Measurements from ENCODE around the gene NUDT14.

The NUDT14 gene

DNA sequence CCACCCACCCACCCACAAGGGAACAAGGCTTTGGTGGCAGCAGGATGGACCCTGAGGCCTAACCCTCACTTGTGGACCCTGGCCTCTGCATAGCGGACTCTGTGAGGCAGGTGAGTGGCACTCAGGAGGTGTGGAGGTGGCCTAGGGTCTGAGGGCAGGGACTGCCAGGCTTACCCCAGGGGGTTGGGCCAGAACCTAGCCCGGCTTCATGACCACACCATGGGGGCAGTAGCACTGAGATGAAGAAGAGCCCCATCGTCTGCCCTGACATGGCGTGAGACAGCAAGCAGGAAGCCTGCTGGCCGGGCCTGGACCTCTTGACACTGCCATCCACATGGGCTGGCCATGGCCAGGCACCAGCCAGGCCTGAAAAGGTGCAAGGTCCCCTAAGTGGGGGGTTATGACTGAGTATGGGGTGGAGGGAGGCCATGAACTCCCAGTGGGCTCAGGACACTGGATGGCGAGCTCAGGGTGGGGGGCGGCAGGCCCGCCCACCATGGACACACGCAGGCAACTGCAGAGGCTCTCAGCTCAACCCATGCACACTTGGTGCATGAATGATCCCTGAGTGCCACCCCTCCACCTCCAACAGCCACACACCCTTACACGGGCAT, 41.8 kb downstream of the NUDT14 start:
- H3K9me3 Mint-ChIP-seq: peaks cover 6% of the 10 kb centered on the region
- TF ChIP-seq, protein P1, sequence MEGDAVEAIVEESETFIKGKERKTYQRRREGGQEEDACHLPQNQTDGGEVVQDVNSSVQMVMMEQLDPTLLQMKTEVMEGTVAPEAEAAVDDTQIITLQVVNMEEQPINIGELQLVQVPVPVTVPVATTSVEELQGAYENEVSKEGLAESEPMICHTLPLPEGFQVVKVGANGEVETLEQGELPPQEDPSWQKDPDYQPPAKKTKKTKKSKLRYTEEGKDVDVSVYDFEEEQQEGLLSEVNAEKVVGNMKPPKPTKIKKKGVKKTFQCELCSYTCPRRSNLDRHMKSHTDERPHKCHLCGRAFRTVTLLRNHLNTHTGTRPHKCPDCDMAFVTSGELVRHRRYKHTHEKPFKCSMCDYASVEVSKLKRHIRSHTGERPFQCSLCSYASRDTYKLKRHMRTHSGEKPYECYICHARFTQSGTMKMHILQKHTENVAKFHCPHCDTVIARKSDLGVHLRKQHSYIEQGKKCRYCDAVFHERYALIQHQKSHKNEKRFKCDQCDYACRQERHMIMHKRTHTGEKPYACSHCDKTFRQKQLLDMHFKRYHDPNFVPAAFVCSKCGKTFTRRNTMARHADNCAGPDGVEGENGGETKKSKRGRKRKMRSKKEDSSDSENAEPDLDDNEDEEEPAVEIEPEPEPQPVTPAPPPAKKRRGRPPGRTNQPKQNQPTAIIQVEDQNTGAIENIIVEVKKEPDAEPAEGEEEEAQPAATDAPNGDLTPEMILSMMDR (IDR thresholded peaks at IDR 0.05; ENCODE audit: unreplicated experiment in 3 of 3): no peak
- H3K36me3 Mint-ChIP-seq (ENCODE audit: low read depth): peaks cover 7% of the 10 kb centered on the region
- H3K27me3 Mint-ChIP-seq (ENCODE audit: low read depth): no peaks in the 10 kb centered on the region
- no peak overlapping the region for H3K27ac Mint-ChIP-seq
- no peak overlapping the region for H3K4me3 Mint-ChIP-seq
- no peaks in the 10 kb centered on the region for H3K4me1 Mint-ChIP-seq

DNA sequence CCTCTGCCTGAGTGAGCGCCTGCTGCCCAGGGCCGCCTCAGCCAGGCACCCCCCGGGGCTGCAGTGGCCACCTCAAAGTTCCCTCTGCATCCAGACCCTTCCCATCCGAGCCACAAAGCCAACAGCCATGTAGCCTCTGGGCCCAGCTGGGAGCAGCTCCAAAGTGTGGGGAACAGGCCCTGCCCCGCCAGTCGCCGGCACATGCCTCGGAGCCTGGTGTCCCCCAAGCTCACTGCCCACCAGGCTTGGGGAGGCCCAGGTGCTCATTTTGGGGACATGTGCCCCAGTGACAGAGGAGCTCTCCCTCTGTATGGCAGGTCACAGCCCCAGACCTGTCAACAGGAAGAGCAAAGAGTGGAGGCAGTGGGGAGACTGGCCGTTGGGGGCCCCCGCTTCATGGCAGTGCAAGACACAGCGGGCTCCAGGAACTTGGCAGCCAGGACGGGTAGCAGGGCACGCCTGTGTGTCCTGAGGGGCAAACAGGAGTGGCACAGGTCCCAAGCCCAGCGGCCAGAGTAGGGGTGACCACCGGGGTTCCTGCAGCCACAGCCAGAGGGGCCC, 42.5 kb downstream of the NUDT14 start:
- Mint-ChIP-seq H3K9me3 (peaks cover 6% of the 10 kb centered on the region), H3K4me3 (no peak overlapping the region), H3K4me1 (no peaks in the 10 kb centered on the region), H3K27me3 (ENCODE audit: low read depth) (no peaks in the 10 kb centered on the region), H3K36me3 (ENCODE audit: low read depth) (peaks cover 7% of the 10 kb centered on the region), H3K27ac (no peak overlapping the region)
- TF ChIP-seq, protein P1 (IDR thresholded peaks at IDR 0.05; ENCODE audit: unreplicated experiment in 3 of 3): no peak

DNA sequence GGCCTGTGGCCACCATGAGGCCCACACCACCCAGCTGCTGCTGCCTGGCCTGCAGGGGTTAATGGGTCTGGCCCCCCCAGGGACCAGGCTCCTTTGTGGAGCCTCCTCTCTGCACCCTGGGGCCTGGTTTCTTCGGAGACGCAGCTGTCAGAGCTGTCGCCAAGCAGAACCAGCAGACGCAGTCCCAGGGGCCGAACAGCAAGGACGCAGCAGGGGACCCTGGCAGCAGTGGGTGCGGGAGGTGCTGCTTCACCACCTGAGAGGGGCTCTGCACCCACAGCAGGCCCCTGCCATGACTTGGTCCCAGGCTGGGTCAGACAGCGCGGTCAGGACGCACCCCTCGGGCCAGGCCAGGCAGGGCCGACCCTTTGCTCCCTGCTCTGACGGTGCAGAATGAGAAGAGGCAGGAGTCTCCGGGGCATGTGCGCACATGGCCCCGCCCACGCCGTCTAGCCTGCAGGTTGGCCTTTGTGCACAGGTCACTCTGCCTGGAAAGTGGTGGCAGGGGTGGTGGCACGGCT, 43.0 kb downstream of the NUDT14 start:
- H3K4me1 Mint-ChIP-seq: no peaks in the 10 kb centered on the region
- TF ChIP-seq, protein P1 (IDR thresholded peaks at IDR 0.05; ENCODE audit: unreplicated experiment in 3 of 3): no peak
- no peak overlapping the region for H3K27ac Mint-ChIP-seq
- no peaks in the 10 kb centered on the region for H3K27me3 Mint-ChIP-seq (ENCODE audit: low read depth)
- H3K36me3 Mint-ChIP-seq (ENCODE audit: low read depth): peaks cover 7% of the 10 kb centered on the region
- peaks cover 9% of the 10 kb centered on the region for H3K9me3 Mint-ChIP-seq
- no peak overlapping the region for H3K4me3 Mint-ChIP-seq

DNA sequence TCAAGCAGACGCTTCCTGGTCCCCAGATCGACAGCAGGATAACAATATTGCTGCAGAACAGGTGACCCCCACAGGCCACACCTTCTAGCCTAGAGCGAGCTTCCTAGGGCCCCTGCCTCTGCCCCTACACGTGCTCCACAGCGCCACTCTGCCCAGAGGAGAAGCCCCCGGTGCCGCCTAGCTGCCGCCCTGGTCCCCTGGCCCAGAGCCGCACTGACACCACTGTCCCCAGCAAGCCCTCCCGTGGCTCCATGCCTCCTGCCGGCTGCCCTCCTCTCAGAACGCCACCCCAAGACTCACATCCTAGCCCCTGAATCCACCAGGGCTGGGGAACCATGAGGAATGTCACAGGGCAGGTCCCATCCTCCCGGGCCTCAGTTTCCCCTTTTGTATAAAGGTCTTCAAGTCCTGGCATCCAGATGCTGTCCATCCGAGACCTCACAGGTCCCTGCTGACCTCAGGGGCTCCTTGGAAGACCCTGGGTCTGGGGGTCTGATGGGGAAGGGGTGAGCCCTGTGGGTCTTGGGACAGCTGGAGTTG, 43.6 kb downstream of the NUDT14 start:
- TF ChIP-seq, protein P1 (IDR thresholded peaks at IDR 0.05; ENCODE audit: unreplicated experiment in 3 of 3): no peak
- H3K9me3 Mint-ChIP-seq: peaks cover 13% of the 10 kb centered on the region
- no peaks in the 10 kb centered on the region for H3K27me3 Mint-ChIP-seq (ENCODE audit: low read depth)
- no peak overlapping the region for H3K4me3 Mint-ChIP-seq
- H3K36me3 Mint-ChIP-seq (ENCODE audit: low read depth): peaks cover 7% of the 10 kb centered on the region
- H3K4me1 Mint-ChIP-seq: no peaks in the 10 kb centered on the region
- no peak overlapping the region for H3K27ac Mint-ChIP-seq

DNA sequence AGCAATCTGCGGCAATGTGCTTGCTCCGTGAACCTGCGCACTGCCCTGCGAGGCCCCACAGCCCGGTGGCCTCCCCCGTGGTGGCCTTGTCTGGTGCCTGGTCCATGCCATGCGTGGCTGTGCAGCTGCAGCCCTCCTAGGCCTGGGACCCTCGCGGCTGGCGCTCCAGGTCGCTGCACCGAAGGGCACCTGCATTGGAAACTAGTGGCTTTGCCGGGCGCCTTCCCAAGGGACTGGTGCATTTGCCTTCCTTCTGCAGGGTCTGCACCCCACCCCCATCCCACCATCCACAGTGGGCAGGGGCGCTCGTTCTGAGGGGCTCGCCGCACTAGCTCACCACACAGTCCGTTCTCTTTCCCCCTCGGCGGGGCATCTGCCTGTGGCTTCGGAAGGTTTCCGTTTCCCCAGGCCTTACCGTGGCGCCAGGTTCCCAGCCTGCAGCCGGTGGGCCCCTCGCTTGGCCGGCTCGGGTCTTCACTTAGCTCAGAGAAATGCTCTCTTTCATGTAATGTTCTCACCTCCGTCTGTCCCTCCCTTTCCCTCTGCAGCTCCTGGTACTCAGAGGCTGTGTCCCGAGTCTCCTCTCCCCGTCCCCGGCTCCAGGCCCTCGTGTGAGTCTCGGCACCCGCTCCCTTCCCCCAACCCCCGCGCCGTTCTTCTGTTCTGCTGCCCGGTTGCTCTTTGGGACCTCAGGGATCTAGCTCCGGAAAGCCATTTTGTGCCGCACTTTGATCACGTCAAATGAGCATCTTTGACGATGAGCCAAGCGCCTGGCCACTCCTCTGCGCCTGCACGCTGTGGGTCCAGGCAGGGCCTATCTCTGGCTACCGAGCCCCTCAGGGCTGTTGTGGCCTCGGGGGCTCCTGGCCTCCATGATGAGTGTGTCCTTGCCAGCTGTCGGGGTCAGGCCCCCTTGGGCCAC, 44.5 kb downstream of the NUDT14 start:
- H3K9me3 Mint-ChIP-seq: peaks cover 11% of the 10 kb centered on the region
- no peaks in the 10 kb centered on the region for H3K4me1 Mint-ChIP-seq
- peaks cover 4% of the 10 kb centered on the region for H3K36me3 Mint-ChIP-seq (ENCODE audit: low read depth)
- no peak overlapping the region for H3K4me3 Mint-ChIP-seq
- TF ChIP-seq, protein P1 (IDR thresholded peaks at IDR 0.05; ENCODE audit: unreplicated experiment in 3 of 3): no peak
- no peak overlapping the region for H3K27ac Mint-ChIP-seq
- H3K27me3 Mint-ChIP-seq (ENCODE audit: low read depth): no peaks in the 10 kb centered on the region

Data from nephron (organoid).